RKO (cell line): ENCODE results near the gene VAMP5.
"Not testable (repeated sequence)": the region's sequence is repeated elsewhere in the genome, so short reads cannot be mapped to it uniquely, and the experiment has no call there.

ENCODE experiments used
- DNase-seq: peaks from one replicate; pipeline ENCODE4 v3.0.0-alpha.2; 2016; ENCODE audit warnings: low spot score

Gene VAMP5

GRCh38 chr2:85584857-85585780 lies 888 bp downstream of the VAMP5 start:
- peak; percentile 69 for DNase-seq

GRCh38 chr2:85585781-85586105 lies 1.5 kb downstream of the VAMP5 start:
- no peak for DNase-seq

- no peak for DNase-seq
These were observed 4.0 kb downstream of the VAMP5 start for GRCh38 chr2:85588236-85588635.

GRCh38 chr2:85588645-85589044 lies 4.4 kb downstream of the VAMP5 start:
- DNase-seq = no peak

GRCh38 chr2:85589181-85589580 lies 5.0 kb downstream of the VAMP5 start:
- no peak for DNase-seq

GRCh38 chr2:85589982-85590791 lies 6.0 kb downstream of the VAMP5 start:
- DNase-seq = no peak

GRCh38 chr2:85590950-85591349 lies 6.7 kb downstream of the VAMP5 start:
- no peak for DNase-seq

- no peak for DNase-seq
These were observed 7.3 kb downstream of the VAMP5 start for GRCh38 chr2:85591563-85591962.

GRCh38 chr2:85592299-85592698 lies 8.1 kb downstream of the VAMP5 start:
- not testable (repeated sequence) for DNase-seq

GRCh38 chr2:85593023-85593422 lies 8.8 kb downstream of the VAMP5 start:
- DNase-seq = no peak

GRCh38 chr2:85594715-85595300 lies 10.6 kb downstream of the VAMP5 start:
- DNase-seq = no peak

- peak; percentile 99 for DNase-seq
These were observed 11.2 kb downstream of the VAMP5 start, which contains the start of gene RNF181 for GRCh38 chr2:85595301-85596025. TSS of gene RNF181 (plus strand) at chr2:85595745. CDS start at chr2:85595764, 19 bp downstream.

GRCh38 chr2:85596026-85596333 lies 11.7 kb downstream of the VAMP5 start:
- DNase-seq = peak; percentile 50

GRCh38 chr2:85596486-85597143 lies 12.4 kb downstream of the VAMP5 start:
- DNase-seq = no peak

GRCh38 chr2:85597241-85597640 lies 13.0 kb downstream of the VAMP5 start:
- DNase-seq = no peak

GRCh38 chr2:85598594-85599340 lies 14.5 kb downstream of the VAMP5 start:
- DNase-seq = no peak

GRCh38 chr2:85599468-85600234 lies 15.4 kb downstream of the VAMP5 start:
- no peak for DNase-seq

- DNase-seq = no peak
These were observed 16.0 kb downstream of the VAMP5 start for GRCh38 chr2:85600235-85600575.

- DNase-seq = no peak
These were observed 16.9 kb downstream of the VAMP5 start for GRCh38 chr2:85600951-85601770.
